Activated naive CD4-positive, alpha-beta T cell treated with anti-CD3 and anti-CD28 coated beads, Interleukin-2, amount 50 U/mL, for 16 hours (primary cell): ENCODE results near the gene LRRC3C.

Source experiments
- DNase-seq: peaks from one replicate; pipeline ENCODE4 v3.0.0-alpha.2; 2020

LRRC3C gene

GRCh38 chr17:39980351-39981206 is 53.0 kb downstream of the LRRC3C start, which contains the start of gene PSMD3:
Gene PSMD3, plus strand, starts transcription at chr17:39980807. Its CDS starts 164 bp downstream, at chr17:39980971.
- DNase-seq: peak; percentile 96

GRCh38 chr17:39981207-39981741 is 53.7 kb downstream of the LRRC3C start:
- DNase-seq: no peak

- DNase-seq: no peak
Observed at GRCh38 chr17:39981766-39982375, 54.3 kb downstream of the LRRC3C start.

- DNase-seq: no peak
Observed at GRCh38 chr17:39988206-39988810, 60.8 kb downstream of the LRRC3C start.

- no peak for DNase-seq
Observed at GRCh38 chr17:39994448-39994847, 66.9 kb downstream of the LRRC3C start.
